GM23248 (cell line): Measurements from ENCODE around the gene SCYGR1. TPM values are rescaled to one million over a fixed set of nuclear protein-coding genes. Genes with fewer than 3 reads are reported as not detected.
A peak's percentile ranks its signal among the peaks of the same experiment; 100 is the strongest.

ENCODE experiments used
- DNase-seq: peaks from one replicate; pipeline ENCODE4 v3.0.0-alpha.2; 2015
- H2AFZ ChIP-seq: fragments of 200-600 bp; sonication (generic); 2 replicates; pipeline ENCODE4 v1.6.1; 2016; ENCODE audit warnings: antibody characterized with exemption
- H3F3A ChIP-seq: fragments of 200-600 bp; sonication (generic); 2 replicates; pipeline ENCODE4 v1.6.1; 2016; ENCODE audit warnings: mild to moderate bottlenecking, antibody characterized with exemption, mixed run types; ENCODE audit not compliant: insufficient read depth
- H3K27ac ChIP-seq: fragments of 200-600 bp; sonication (generic); 2 replicates; pipeline ENCODE4 v1.5.1; 2016; ENCODE audit warnings: mild to moderate bottlenecking
- H3K27me3 ChIP-seq: fragments of 200-600 bp; sonication (generic); replicated peaks from 2 replicates; pipeline ENCODE4 v1.6.1; 2016; ENCODE audit warnings: mild to moderate bottlenecking; ENCODE audit not compliant: insufficient read depth
- H3K36me3 ChIP-seq: fragments of 200-600 bp; sonication (generic); 2 replicates; pipeline ENCODE4 v1.6.1; 2016; ENCODE audit warnings: low read depth, mild to moderate bottlenecking
- H3K4me1 ChIP-seq: fragments of 200-600 bp; sonication (generic); 2 replicates; pipeline ENCODE4 v1.6.1; 2016; ENCODE audit warnings: mild to moderate bottlenecking; ENCODE audit not compliant: insufficient read depth
- H3K4me2 ChIP-seq: fragments of 200-600 bp; sonication (generic); one replicate; pipeline ENCODE4 v1.6.1; 2016; ENCODE audit warnings: mild to moderate bottlenecking; ENCODE audit not compliant: unreplicated experiment
- H3K4me3 ChIP-seq: fragments of 200-600 bp; sonication (generic); 2 replicates; pipeline ENCODE4 v1.5.1; 2016; ENCODE audit warnings: mild to moderate bottlenecking
- H3K79me2 ChIP-seq: fragments of 200-600 bp; sonication (generic); 2 replicates; pipeline ENCODE4 v1.6.1; 2016; ENCODE audit warnings: mild to moderate bottlenecking; ENCODE audit not compliant: insufficient read depth
- H3K9ac ChIP-seq: fragments of 200-600 bp; sonication (generic); 2 replicates; pipeline ENCODE4 v1.6.1; 2016; ENCODE audit warnings: mild to moderate bottlenecking
- H3K9me2 ChIP-seq: fragments of 200-600 bp; sonication (generic); 2 replicates; pipeline ENCODE4 v1.6.1; 2016; ENCODE audit warnings: mixed run types, mild to moderate bottlenecking, moderate library complexity; ENCODE audit not compliant: insufficient read depth
- H3K9me3 ChIP-seq: fragments of 200-600 bp; sonication (generic); one replicate; pipeline ENCODE4 v1.6.1; 2017; ENCODE audit warnings: low read depth
- H4K20me1 ChIP-seq: fragments of 200-600 bp; sonication (generic); 2 replicates; pipeline ENCODE4 v1.6.0; 2016; ENCODE audit not compliant: insufficient read depth
- EZH2 ChIP-seq: fragments of 200-600 bp; sonication (generic); IDR thresholded peaks from 2 replicates; pipeline ENCODE4 v1.6.1; 2018; ENCODE audit warnings: antibody characterized with exemption, mild to moderate bottlenecking; ENCODE audit not compliant: insufficient read depth, poor library complexity, severe bottlenecking
- EZH2phosphoT487 ChIP-seq: fragments of 200-600 bp; sonication (generic); IDR thresholded peaks from 2 replicates; pipeline ENCODE4 v1.6.1; 2018; ENCODE audit warnings: antibody characterized with exemption, moderate library complexity, mild to moderate bottlenecking, low read depth; ENCODE audit not compliant: insufficient read depth
- WGBS, 2 experiments: methylation state at CpG; one replicate each; pipeline ENCODE4 v1.1.6; 2015 to 2017; ENCODE audit warnings: low lambda C conversion rate in 2 of 2, low coverage in 1 of 2; ENCODE audit errors: missing lambda C conversion rate in 2 of 2; 5-methylcytosine and 5-hydroxymethylcytosine counted together
- in situ Hi-C: fragments of 300-500 bp; cut with MboI; formaldehyde crosslinking; loops from 2 replicates; pipeline ENCODE4 v1.15.0; 2020
- polyA plus RNA-seq: library from polyadenylated mRNA; unstranded; fragments of >200 nt; fragmentation: Nextera tagmentation; extraction: Ambion mirVana; gene quantifications from 2 replicates; pipeline ENCODE4 v1.2.1, GENCODE V29; 2016
- total RNA-seq: library from RNA; depleted of rRNA; stranded (reverse); fragments of >200 nt; shearing (Covaris generic); gene quantifications from 2 replicates; pipeline ENCODE4 v1.2.3, GENCODE V29; 2014

The SCYGR1 gene
- total and polyA plus RNA-seq, 2 experiments from 2014 or later: not detected

DNA sequence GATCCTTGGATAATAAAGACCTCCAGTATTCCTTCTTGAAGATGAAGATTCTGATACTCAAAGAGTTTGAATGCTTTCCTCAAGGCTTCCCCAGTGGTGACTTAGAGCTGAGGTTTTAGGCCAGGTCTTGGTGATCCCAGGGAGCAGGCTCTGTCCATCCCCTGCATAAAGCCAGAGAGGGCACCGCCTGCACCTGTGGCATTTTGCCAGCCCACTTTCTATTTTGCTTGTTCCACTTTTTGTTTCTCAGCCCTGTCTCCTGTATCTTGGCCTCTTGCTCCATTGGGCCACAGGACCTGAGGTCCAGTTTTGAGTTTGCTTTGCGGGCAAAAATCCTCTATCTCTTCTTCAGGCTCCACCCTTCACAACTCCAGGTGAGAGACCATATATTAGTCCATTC is 6.7 kb upstream of the SCYGR1 start:
- no peak for TF ChIP-seq EZH2phosphoT487
- no peak for TF ChIP-seq EZH2
- in situ Hi-C loops: no loop called here
- H3K36me3 ChIP-seq: no peaks in the 10 kb centered on the region
- peaks cover 27% of the 10 kb centered on the region for H3K4me1 ChIP-seq
- H3K27me3 ChIP-seq: no peaks in the 10 kb centered on the region
- no peaks in the 10 kb centered on the region for H3K9me2 ChIP-seq
- H2AFZ ChIP-seq: no peak overlapping the region
- H3K27ac ChIP-seq: 0 out of 2 replicates have a peak overlapping the region, but pooled peaks have one; percentile 13
- WGBS, 2 experiments: 98 to 100% methylated on average over 2 of the region's 2 CpGs
- H3F3A ChIP-seq: peaks cover 18% of the 10 kb centered on the region
- H4K20me1 ChIP-seq: no peaks in the 10 kb centered on the region
- H3K4me2 ChIP-seq: no peak overlapping the region
- H3K4me3 ChIP-seq: no peak overlapping the region
- no peak for DNase-seq
- H3K9ac ChIP-seq: peak overlapping the region; percentile 49; the same call in 1 of the 2 replicates
- H3K79me2 ChIP-seq: no peaks in the 10 kb centered on the region
- H3K9me3 ChIP-seq: no peaks in the 10 kb centered on the region

DNA sequence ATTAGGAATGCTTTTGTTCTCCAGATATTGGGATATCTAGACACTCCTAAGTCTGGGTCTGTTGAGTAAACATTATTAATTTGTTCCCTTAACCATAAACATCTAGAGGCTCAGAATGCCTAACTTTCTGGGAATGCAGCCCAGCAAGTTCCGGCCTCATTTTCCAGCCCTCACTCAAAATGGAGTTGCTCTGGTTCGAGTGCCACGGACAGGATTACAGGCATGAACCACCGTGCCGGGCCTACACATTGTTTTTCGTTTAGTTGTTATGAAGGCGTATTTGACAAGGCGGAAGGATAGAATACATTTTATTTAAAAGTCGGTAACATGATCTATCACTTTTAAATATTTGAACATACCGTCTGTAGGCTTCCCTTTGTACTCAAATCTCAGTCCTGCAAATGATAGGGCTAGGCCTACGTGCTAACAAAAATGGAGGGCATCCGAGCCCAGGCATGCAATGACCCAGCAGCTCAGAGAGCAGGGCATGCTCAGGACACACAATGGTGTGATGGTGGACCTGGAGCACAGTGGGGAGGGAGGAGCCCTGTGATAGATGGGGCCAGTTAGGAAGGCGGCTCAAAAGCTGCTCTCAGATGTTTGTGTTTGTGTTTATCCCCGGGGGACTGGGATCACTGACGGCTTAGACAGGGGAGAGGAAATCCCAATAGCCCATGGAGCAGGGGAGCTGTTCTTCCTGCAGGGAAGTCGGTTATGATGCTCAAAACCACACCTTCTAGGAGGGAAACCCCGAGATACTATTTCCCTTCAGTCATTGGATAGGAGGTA is 2.9 kb upstream of the SCYGR1 start:
- no peak overlapping the region for H3K4me2 ChIP-seq
- H3K4me1 ChIP-seq: peaks cover 41% of the 10 kb centered on the region
- H2AFZ ChIP-seq: no peak overlapping the region
- H3K9ac ChIP-seq: no peak overlapping the region
- H3K4me3 ChIP-seq: no peak overlapping the region
- no peaks in the 10 kb centered on the region for H3K27me3 ChIP-seq
- TF ChIP-seq EZH2phosphoT487: no peak
- no peak for TF ChIP-seq EZH2
- no peaks in the 10 kb centered on the region for H3K9me3 ChIP-seq
- H3K79me2 ChIP-seq: no peaks in the 10 kb centered on the region
- 85 to 88% methylated on average over 17 of the region's 17 CpGs for WGBS, 2 experiments
- H3F3A ChIP-seq: peaks cover 23% of the 10 kb centered on the region
- H3K9me2 ChIP-seq: no peaks in the 10 kb centered on the region
- H3K36me3 ChIP-seq: no peaks in the 10 kb centered on the region
- no peak for DNase-seq
- H4K20me1 ChIP-seq: no peaks in the 10 kb centered on the region
- no peak overlapping the region for H3K27ac ChIP-seq
- in situ Hi-C loops: no loop called here

DNA sequence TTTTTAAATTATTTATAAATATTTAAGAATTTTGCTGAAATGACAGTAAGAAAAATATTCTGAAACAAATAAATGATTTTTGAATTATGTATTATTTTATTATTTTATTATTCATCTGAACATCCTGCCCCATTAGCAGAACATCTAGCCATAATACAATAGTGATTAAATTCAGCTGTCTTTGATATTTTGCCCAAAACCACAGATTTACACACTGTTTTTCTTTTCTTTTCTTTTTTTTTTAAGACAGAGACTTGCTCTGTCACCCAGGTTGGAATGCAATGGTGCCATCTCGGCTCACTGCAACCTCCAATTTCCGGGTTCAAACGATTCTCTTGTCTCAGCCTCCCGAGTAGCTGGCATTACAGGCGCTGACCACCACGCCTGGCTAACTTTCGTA is 1.9 kb upstream of the SCYGR1 start:
- Histone ChIP-seq H3K27me3 (no peaks in the 10 kb centered on the region), H3K9me3 (no peaks in the 10 kb centered on the region), H3K4me3 (no peak overlapping the region), H3K79me2 (no peaks in the 10 kb centered on the region), H3K36me3 (no peaks in the 10 kb centered on the region), H3F3A (peaks cover 27% of the 10 kb centered on the region), H3K27ac (peak overlapping the region; percentile 82), H3K4me1 (peaks cover 41% of the 10 kb centered on the region), H3K9ac (no peak overlapping the region; the same call in 1 of the 2 replicates), H2AFZ (no peak overlapping the region), H4K20me1 (no peaks in the 10 kb centered on the region), H3K4me2 (no peak overlapping the region), H3K9me2 (no peaks in the 10 kb centered on the region)
- in situ Hi-C loops: no loop called here
- DNase-seq: no peak
- TF ChIP-seq EZH2phosphoT487: no peak
- TF ChIP-seq EZH2: no peak
- 88 to 95% methylated on average over 7 of the region's 7 CpGs for WGBS, 2 experiments

DNA sequence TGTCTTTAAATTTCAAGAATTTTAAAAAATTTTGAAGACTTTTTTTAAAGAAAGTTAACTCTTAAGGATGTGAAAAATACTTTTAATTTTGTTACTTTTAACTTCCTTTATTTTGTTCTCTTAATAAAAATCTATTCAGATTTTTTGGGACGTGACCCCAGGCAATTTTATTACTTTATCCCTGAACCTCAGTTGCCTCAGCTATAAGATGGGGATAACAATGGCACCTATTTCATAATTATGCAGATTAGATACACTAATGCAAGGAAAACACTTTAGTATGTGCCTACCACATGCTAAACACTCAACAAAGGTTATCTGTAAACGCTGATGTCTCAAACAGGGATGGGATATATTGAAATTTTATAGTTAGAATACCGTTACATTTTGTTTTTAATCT is 1.5 kb upstream of the SCYGR1 start:
- peak overlapping the region; percentile 26 for H3K9ac ChIP-seq
- H3K9me2 ChIP-seq: no peaks in the 10 kb centered on the region
- TF ChIP-seq EZH2: no peak
- TF ChIP-seq EZH2phosphoT487: no peak
- H3K4me1 ChIP-seq: peaks cover 38% of the 10 kb centered on the region
- H3K9me3 ChIP-seq: no peaks in the 10 kb centered on the region
- no peaks in the 10 kb centered on the region for H3K27me3 ChIP-seq
- H3K36me3 ChIP-seq: no peaks in the 10 kb centered on the region
- no peak overlapping the region for H2AFZ ChIP-seq
- peaks cover 27% of the 10 kb centered on the region for H3F3A ChIP-seq
- H4K20me1 ChIP-seq: no peaks in the 10 kb centered on the region
- no peak for DNase-seq
- H3K27ac ChIP-seq: peak overlapping the region; percentile 82
- 74% methylated on average over 3 of the region's 3 CpGs for whole genome bisulfite sequencing, 2 experiments
- H3K4me3 ChIP-seq: no peak overlapping the region
- in situ Hi-C loops: no loop called here
- no peaks in the 10 kb centered on the region for H3K79me2 ChIP-seq
- peak overlapping the region; percentile 27 for H3K4me2 ChIP-seq
